ENCODE results near the gene TRIP10. TPM values are rescaled to one million over a fixed set of nuclear protein-coding genes. Genes with fewer than 3 reads are reported as not detected.

Gene TRIP10
- polyA plus RNA-seq, 1 donor from 2014 or later, result 0.76 TPM

- Histone ChIP-seq H3K9ac (ENCODE audit: low read length) (no peak overlapping the region), H3K27ac (ENCODE audit: low read length) (no peak overlapping the region), H3K9me3 (ENCODE audit: low read length) (no peaks in the 10 kb centered on the region), H2AFZ (ENCODE audit: low read depth, low read length) (no peak overlapping the region), H3K9me2 (ENCODE audit: insufficient read depth, low read length) (no peaks in the 10 kb centered on the region), H3K79me2 (replicated peaks; ENCODE audit: insufficient read depth, low read length) (no peaks in the 10 kb centered on the region), H3F3A (ENCODE audit: insufficient read depth, low read length, poor library complexity, severe bottlenecking) (no peaks in the 10 kb centered on the region), H3K27me3 (ENCODE audit: insufficient read depth, low read depth, low read length) (no peaks in the 10 kb centered on the region), H4K20me1 (ENCODE audit: insufficient read depth) (no peaks in the 10 kb centered on the region), H3K36me3 (ENCODE audit: insufficient read depth, low read length) (no peaks in the 10 kb centered on the region), H3K4me2 (ENCODE audit: low read length) (no peak overlapping the region), H3K4me3 (ENCODE audit: low read length) (no peak overlapping the region)
- TF ChIP-seq TAF1 (IDR thresholded peaks at IDR 0.05; ENCODE audit: low read depth) (no peak), EP300 (conservative IDR thresholded peaks at IDR 0.05; ENCODE audit: poor library complexity, severe bottlenecking) (no peak), EZH2 (IDR thresholded peaks at IDR 0.05; ENCODE audit: borderline replicate concordance, insufficient read depth, low read length, poor library complexity, severe bottlenecking) (no peak)
- TF ChIP-seq, protein P1, sequence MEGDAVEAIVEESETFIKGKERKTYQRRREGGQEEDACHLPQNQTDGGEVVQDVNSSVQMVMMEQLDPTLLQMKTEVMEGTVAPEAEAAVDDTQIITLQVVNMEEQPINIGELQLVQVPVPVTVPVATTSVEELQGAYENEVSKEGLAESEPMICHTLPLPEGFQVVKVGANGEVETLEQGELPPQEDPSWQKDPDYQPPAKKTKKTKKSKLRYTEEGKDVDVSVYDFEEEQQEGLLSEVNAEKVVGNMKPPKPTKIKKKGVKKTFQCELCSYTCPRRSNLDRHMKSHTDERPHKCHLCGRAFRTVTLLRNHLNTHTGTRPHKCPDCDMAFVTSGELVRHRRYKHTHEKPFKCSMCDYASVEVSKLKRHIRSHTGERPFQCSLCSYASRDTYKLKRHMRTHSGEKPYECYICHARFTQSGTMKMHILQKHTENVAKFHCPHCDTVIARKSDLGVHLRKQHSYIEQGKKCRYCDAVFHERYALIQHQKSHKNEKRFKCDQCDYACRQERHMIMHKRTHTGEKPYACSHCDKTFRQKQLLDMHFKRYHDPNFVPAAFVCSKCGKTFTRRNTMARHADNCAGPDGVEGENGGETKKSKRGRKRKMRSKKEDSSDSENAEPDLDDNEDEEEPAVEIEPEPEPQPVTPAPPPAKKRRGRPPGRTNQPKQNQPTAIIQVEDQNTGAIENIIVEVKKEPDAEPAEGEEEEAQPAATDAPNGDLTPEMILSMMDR (IDR thresholded peaks at IDR 0.05; ENCODE audit: poor library complexity, severe bottlenecking), result peak; percentile 8
These were observed 22.4 kb upstream of the TRIP10 start for GRCh38 chr19:6717036-6717435.

- Histone ChIP-seq H3K4me2 (ENCODE audit: low read length) (no peak overlapping the region), H2AFZ (ENCODE audit: low read depth, low read length) (no peak overlapping the region), H3K79me2 (replicated peaks; ENCODE audit: insufficient read depth, low read length) (no peaks in the 10 kb centered on the region), H3F3A (ENCODE audit: insufficient read depth, low read length, poor library complexity, severe bottlenecking) (no peaks in the 10 kb centered on the region), H4K20me1 (ENCODE audit: insufficient read depth) (no peaks in the 10 kb centered on the region), H3K27ac (ENCODE audit: low read length) (no peak overlapping the region), H3K4me3 (ENCODE audit: low read length) (no peak overlapping the region), H3K36me3 (ENCODE audit: insufficient read depth, low read length) (no peaks in the 10 kb centered on the region), H3K9me3 (ENCODE audit: low read length) (no peaks in the 10 kb centered on the region), H3K9ac (ENCODE audit: low read length) (no peak overlapping the region), H3K27me3 (ENCODE audit: insufficient read depth, low read depth, low read length) (no peaks in the 10 kb centered on the region), H3K9me2 (ENCODE audit: insufficient read depth, low read length) (no peaks in the 10 kb centered on the region)
- TF ChIP-seq SMC3 (conservative IDR thresholded peaks at IDR 0.05; ENCODE audit: poor library complexity) (no peak), RAD21 (conservative IDR thresholded peaks at IDR 0.05) (no peak), EZH2 (IDR thresholded peaks at IDR 0.05; ENCODE audit: borderline replicate concordance, insufficient read depth, low read length, poor library complexity, severe bottlenecking) (no peak), POLR2AphosphoS5 (IDR thresholded peaks at IDR 0.05) (no peak), TAF1 (IDR thresholded peaks at IDR 0.05; ENCODE audit: low read depth) (no peak), EP300 (conservative IDR thresholded peaks at IDR 0.05; ENCODE audit: poor library complexity, severe bottlenecking) (no peak), MXI1 (conservative IDR thresholded peaks at IDR 0.05; ENCODE audit: poor library complexity, severe bottlenecking) (no peak)
- TF ChIP-seq, protein P1 (IDR thresholded peaks at IDR 0.05; ENCODE audit: poor library complexity, severe bottlenecking), result no peak
- TF ChIP-seq, protein P2, sequence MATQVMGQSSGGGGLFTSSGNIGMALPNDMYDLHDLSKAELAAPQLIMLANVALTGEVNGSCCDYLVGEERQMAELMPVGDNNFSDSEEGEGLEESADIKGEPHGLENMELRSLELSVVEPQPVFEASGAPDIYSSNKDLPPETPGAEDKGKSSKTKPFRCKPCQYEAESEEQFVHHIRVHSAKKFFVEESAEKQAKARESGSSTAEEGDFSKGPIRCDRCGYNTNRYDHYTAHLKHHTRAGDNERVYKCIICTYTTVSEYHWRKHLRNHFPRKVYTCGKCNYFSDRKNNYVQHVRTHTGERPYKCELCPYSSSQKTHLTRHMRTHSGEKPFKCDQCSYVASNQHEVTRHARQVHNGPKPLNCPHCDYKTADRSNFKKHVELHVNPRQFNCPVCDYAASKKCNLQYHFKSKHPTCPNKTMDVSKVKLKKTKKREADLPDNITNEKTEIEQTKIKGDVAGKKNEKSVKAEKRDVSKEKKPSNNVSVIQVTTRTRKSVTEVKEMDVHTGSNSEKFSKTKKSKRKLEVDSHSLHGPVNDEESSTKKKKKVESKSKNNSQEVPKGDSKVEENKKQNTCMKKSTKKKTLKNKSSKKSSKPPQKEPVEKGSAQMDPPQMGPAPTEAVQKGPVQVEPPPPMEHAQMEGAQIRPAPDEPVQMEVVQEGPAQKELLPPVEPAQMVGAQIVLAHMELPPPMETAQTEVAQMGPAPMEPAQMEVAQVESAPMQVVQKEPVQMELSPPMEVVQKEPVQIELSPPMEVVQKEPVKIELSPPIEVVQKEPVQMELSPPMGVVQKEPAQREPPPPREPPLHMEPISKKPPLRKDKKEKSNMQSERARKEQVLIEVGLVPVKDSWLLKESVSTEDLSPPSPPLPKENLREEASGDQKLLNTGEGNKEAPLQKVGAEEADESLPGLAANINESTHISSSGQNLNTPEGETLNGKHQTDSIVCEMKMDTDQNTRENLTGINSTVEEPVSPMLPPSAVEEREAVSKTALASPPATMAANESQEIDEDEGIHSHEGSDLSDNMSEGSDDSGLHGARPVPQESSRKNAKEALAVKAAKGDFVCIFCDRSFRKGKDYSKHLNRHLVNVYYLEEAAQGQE (IDR thresholded peaks at IDR 0.05; ENCODE audit: borderline replicate concordance), result no peak
These were observed 22.0 kb upstream of the TRIP10 start for GRCh38 chr19:6717441-6717971.
